Caco-2 (cell line): ENCODE data around the gene PTPN9. TPM values are rescaled to one million over a fixed set of nuclear protein-coding genes. Genes with fewer than 3 reads are reported as not detected.

Experiments used
- BruUV-seq: library from RNA; stranded (reverse); fragments of 400-500 nt; replicated peaks from 2 replicates; lab custom pipeline; 2021; lab: Mats Ljungman, UMichigan
- CTCF ChIA-PET: fragments of 300-600 bp; sonication (Branson Sonifier 250); formaldehyde crosslinking; loops from one replicate; lab custom pipeline; 2022; ENCODE audit warnings: antibody characterized with exemption; lab: Charles Lee
- POLR2A ChIA-PET: fragments of 300-600 bp; sonication (Branson Sonifier 250); formaldehyde crosslinking; loops from one replicate; lab custom pipeline; 2022; ENCODE audit warnings: antibody characterized with exemption; lab: Charles Lee
- DNase-seq, 2 experiments: peaks; one replicate each; pipeline versions ENCODE4 v3.0.0 to v3.0.0-alpha.2; 2020 to 2022
- H3K27me3 ChIP-seq: replicated peaks from 2 replicates; pipeline ENCODE4 v1.6.0; 2011; ENCODE audit warnings: low read length; ENCODE audit not compliant: control insufficient read depth, insufficient read depth
- H3K36me3 ChIP-seq: 2 replicates; pipeline ENCODE4 v1.5.1; 2011; ENCODE audit warnings: low read length; ENCODE audit not compliant: control insufficient read depth, insufficient read depth
- H3K4me1 ChIP-seq: fragments of 250-450 bp; sonication (Bioruptor Pico); 2 replicates; pipeline ENCODE4 v1.5.1; 2020; ENCODE audit warnings: mild to moderate bottlenecking
- H3K4me3 ChIP-seq: 2 replicates; pipeline ENCODE4 v1.5.1; 2011; ENCODE audit warnings: low read depth, mild to moderate bottlenecking, control low read depth, low read length
- H3K9me3 ChIP-seq: fragments of 250-450 bp; sonication (Bioruptor Pico); 2 replicates; pipeline ENCODE4 v1.5.1; 2020; ENCODE audit warnings: mild to moderate bottlenecking, moderate library complexity
- H3K27ac Mint-ChIP-seq: one replicate; pipeline ENCODE4 v1.8.0; 2022; ENCODE audit warnings: mixed read lengths; ENCODE audit not compliant: unreplicated experiment
- H3K27me3 Mint-ChIP-seq: one replicate; pipeline ENCODE4 v1.8.0; 2022; ENCODE audit warnings: mixed read lengths; ENCODE audit not compliant: insufficient read depth, unreplicated experiment
- H3K36me3 Mint-ChIP-seq: one replicate; pipeline ENCODE4 v1.8.0; 2022; ENCODE audit warnings: mild to moderate bottlenecking, mixed read lengths; ENCODE audit not compliant: insufficient read depth, unreplicated experiment
- H3K4me1 Mint-ChIP-seq: one replicate; pipeline ENCODE4 v1.8.0; 2022; ENCODE audit warnings: low read depth, mixed read lengths; ENCODE audit not compliant: unreplicated experiment
- H3K4me3 Mint-ChIP-seq: one replicate; pipeline ENCODE4 v1.8.0; 2022; ENCODE audit warnings: mild to moderate bottlenecking, moderate library complexity, mixed read lengths; ENCODE audit not compliant: unreplicated experiment
- H3K9me3 Mint-ChIP-seq: one replicate; pipeline ENCODE4 v1.8.0; 2022; ENCODE audit warnings: mixed read lengths; ENCODE audit not compliant: unreplicated experiment
- CTCF ChIP-seq, 2 experiments: fragments of 200-600 bp in 1 of 2; IDR thresholded peaks; 1 replicate in 1 of 2; 2 replicates in 1 of 2; pipeline versions ENCODE4 v1.5.1 to v1.8.0; 2011 to 2022; ENCODE audit warnings: antibody characterized with exemption in 1 of 2, control low read depth in 1 of 2, inconsistent platforms in 1 of 2, low read depth in 1 of 2, low read length in 1 of 2, mild to moderate bottlenecking in 1 of 2, moderate library complexity in 1 of 2; ENCODE audit not compliant: insufficient read depth in 1 of 2, severe bottlenecking in 1 of 2, unreplicated experiment in 1 of 2
- intact Hi-C: fragments of 100-400 bp; cut with micrococcal nuclease; formaldehyde crosslinking; loops from one replicate; pipeline ENCODE4 v1.10.0; 2022; ENCODE audit not compliant: unreplicated experiment
- total RNA-seq: library from RNA; stranded (reverse); gene quantifications from 2 replicates; pipeline ENCODE4 v1.2.3, GENCODE V29; 2022

PTPN9 gene
- total RNA-seq, 1 experiment from 2014 or later, result 27.7 TPM

- Mint-ChIP-seq H3K27me3 (no peaks in the 10 kb centered on the region), H3K4me1 (peaks cover 14% of the 10 kb centered on the region), H3K4me3 (peak overlapping the region; percentile 74), H3K36me3 (peaks cover 56% of the 10 kb centered on the region), H3K9me3 (no peaks in the 10 kb centered on the region), H3K27ac (peak overlapping the region; percentile 89)
- TF ChIP-seq CTCF (IDR thresholded peaks at IDR 0.05; ENCODE audit: insufficient read depth in 1 of 2, low read depth in 1 of 2, low read length in 1 of 2, severe bottlenecking in 1 of 2, unreplicated experiment in 1 of 2), result no peak
- intact Hi-C loops, result loop anchor here (1.0 to 5.0 kb wide), 2 partner anchors 7 to 79 kb away; no protein-coding TSS in a partner anchor
- Histone ChIP-seq H3K27me3 (no peaks in the 10 kb centered on the region), H3K36me3 (no peaks in the 10 kb centered on the region), H3K4me1 (peaks cover 19% of the 10 kb centered on the region; the same call in 1 of the 2 replicates), H3K9me3 (no peaks in the 10 kb centered on the region), H3K4me3 (peak overlapping the region; percentile 55)
- ChIA-PET CTCF (interaction anchor here (0.5 to 3.5 kb wide), 8 partner anchors 55 to 233 kb away, joined by 3 to 26 read pairs (median 4); partner anchors contain the start of genes IMP3 and MAN2C1), POLR2A (interaction anchor here (0.5 to 3.3 kb wide), 8 partner anchors 8 to 597 kb away, joined by 3 to 54 read pairs (median 12); partner anchors contain the start of genes IMP3, MAN2C1 and SNX33)
- peak; percentile 50 to 61 for DNase-seq
- BruUV-seq, result TSS peak; percentile 52
Measured at GRCh38 chr15:75452865-75453702, 126.0 kb downstream of the PTPN9 start.

GRCh38 chr15:75452364-75452864, 126.7 kb downstream of the PTPN9 start:
- H3K4me3 ChIP-seq, result peak overlapping the region; percentile 55
- H3K27me3 ChIP-seq, result no peaks in the 10 kb centered on the region
- no peaks in the 10 kb centered on the region for H3K36me3 ChIP-seq
- Mint-ChIP-seq H3K27me3 (no peaks in the 10 kb centered on the region), H3K36me3 (peaks cover 56% of the 10 kb centered on the region), H3K4me3 (peak overlapping the region; percentile 74), H3K27ac (peak overlapping the region; percentile 89), H3K4me1 (peaks cover 14% of the 10 kb centered on the region), H3K9me3 (no peaks in the 10 kb centered on the region)
- ChIA-PET POLR2A (interaction anchor here (0.5 to 3.3 kb wide), 15 partner anchors 9 to 884 kb away, joined by 3 to 54 read pairs (median 5); partner anchors contain the start of genes COX5A, ETFA, IMP3 and ISL2), CTCF (interaction anchor here (0.5 to 1.8 kb wide), 14 partner anchors 8 to 513 kb away, joined by 3 to 33 read pairs (median 3); partner anchors contain the start of genes MAN2C1 and PTPN9)
- H3K9me3 ChIP-seq, result no peaks in the 10 kb centered on the region
- no peak for TF ChIP-seq CTCF (IDR thresholded peaks at IDR 0.05; ENCODE audit: insufficient read depth in 1 of 2, low read depth in 1 of 2, low read length in 1 of 2, severe bottlenecking in 1 of 2, unreplicated experiment in 1 of 2)
- intact Hi-C loops, result loop anchor here (1.0 to 5.0 kb wide), 2 partner anchors 8 to 80 kb away; no protein-coding TSS in a partner anchor
- peaks cover 16% of the 10 kb centered on the region; the same call in 1 of the 2 replicates for H3K4me1 ChIP-seq
- no TSS peak for BruUV-seq
- peak; percentile 74 to 77 for DNase-seq
